RPMI7951 (cell line): Measurements from ENCODE around the gene MLLT1. TPM values are rescaled to one million over a fixed set of nuclear protein-coding genes. Genes with fewer than 3 reads are reported as not detected.

Source experiments
- total RNA-seq: library from RNA; depleted of rRNA; stranded (reverse); fragments of >200 nt; shearing (Covaris generic); gene quantifications from 2 replicates; pipeline ENCODE4 v1.2.3, GENCODE V29; 2014; rRNA removed

MLLT1 gene
- total RNA-seq, 1 experiment from 2014 or later, result 7.8 TPM

Other genes with a start within 250 kb of the MLLT1 start
- 5.1 and 7.3 TPM in 2 replicates for gene RFX2, start 169.5 kb downstream of the MLLT1 start, total RNA-seq
- gene ACSBG2, start 144.3 kb downstream of the MLLT1 start, total RNA-seq, result not detected in 2 replicates
- gene ACER1, start 53.6 kb upstream of the MLLT1 start, total RNA-seq, result not detected in 2 replicates
- 111 and 175 TPM in 2 replicates for gene CLPP, start 81.6 kb upstream of the MLLT1 start, total RNA-seq
- 51.8 and 57.9 TPM in 2 replicates for gene ALKBH7, start 92.8 kb upstream of the MLLT1 start, total RNA-seq
- 0.84 and 1.4 TPM in 2 replicates for gene PSPN, start 96.0 kb upstream of the MLLT1 start, total RNA-seq
- 33.8 and 38.4 TPM in 2 replicates for gene GTF2F1, start 113.2 kb upstream of the MLLT1 start, total RNA-seq
- gene KHSRP, start 144.8 kb upstream of the MLLT1 start, total RNA-seq, result 43.1 and 54.0 TPM in 2 replicates
- gene SLC25A41, start 153.8 kb upstream of the MLLT1 start, total RNA-seq, result not detected in 2 replicates
- 17.5 and 20.7 TPM in 2 replicates for gene SLC25A23, start 179.8 kb upstream of the MLLT1 start, total RNA-seq
- not detected in 2 replicates for gene CRB3, start 184.3 kb upstream of the MLLT1 start, total RNA-seq
- not detected in 2 replicates for gene DENND1C, start 201.8 kb upstream of the MLLT1 start, total RNA-seq
- gene TUBB4A, start 222.3 kb upstream of the MLLT1 start, total RNA-seq, result 0.20 TPM in 1 of 2 replicates, not detected in the other